K562 (cell line): Measurements from ENCODE around the gene MRPL40. TPM values are rescaled to one million over a fixed set of nuclear protein-coding genes. Genes with fewer than 3 reads are reported as not detected.

Source experiments
- HDAC6 ChIP-seq: IDR thresholded peaks from 2 replicates; pipeline ENCODE4 v1.6.1; 2012; ENCODE audit warnings: low read depth, mild to moderate bottlenecking, control low read depth, inconsistent platforms, low read length, moderate library complexity
- MAX ChIP-seq: sonication (generic); formaldehyde crosslinking; IDR thresholded peaks from 2 replicates; pipeline ENCODE4 v1.9.0; 2022; ENCODE audit warnings: mild to moderate bottlenecking, missing genetic modification reagents
- TAF15 ChIP-seq: fragments of 200-400 bp; formaldehyde crosslinking; IDR thresholded peaks from 2 replicates; pipeline ENCODE4 v1.6.1; 2017; ENCODE audit warnings: mild to moderate bottlenecking, low read depth, low read length, moderate library complexity
- THAP12 ChIP-seq: fragments of 250-450 bp; sonication (Bioruptor Pico); IDR thresholded peaks from 2 replicates; pipeline ENCODE4 v1.9.0; 2021; ENCODE audit warnings: mild to moderate bottlenecking, inconsistent platforms
- TSHZ1 ChIP-seq: fragments of 250-450 bp; sonication (Bioruptor Pico); IDR thresholded peaks from 2 replicates; pipeline ENCODE4 v1.4.0; 2020; ENCODE audit warnings: mild to moderate bottlenecking, moderate library complexity
- ZFP91 ChIP-seq: sonication (generic); formaldehyde crosslinking; IDR thresholded peaks from 2 replicates; pipeline ENCODE4 v1.8.0; 2022; ENCODE audit warnings: mild to moderate bottlenecking, missing genetic modification reagents
- ZNF146 ChIP-seq: IDR thresholded peaks from one replicate; pipeline ENCODE4 v1.6.1; 2018; ENCODE audit warnings: missing compliant biosample characterization; ENCODE audit not compliant: unreplicated experiment
- ZNF57 ChIP-seq: fragments of 450-650 bp; formaldehyde crosslinking; IDR thresholded peaks from 2 replicates; pipeline ENCODE4 v1.4.0; 2020; ENCODE audit warnings: mild to moderate bottlenecking, moderate library complexity
- polyA plus RNA-seq, 8 experiments: library from polyadenylated mRNA; depleted of rRNA in 4 of 8; stranded (reverse) in 5 of 8; unstranded in 3 of 8; fragments of >200 nt; fragmentation: Nextera tagmentation in 2 of 8; fragmentation: Illumina TruSeq in 1 of 8; extraction: Ambion mirVana in 2 of 8; extraction: Trizol in 1 of 8; gene quantifications; 2 replicates each; pipeline versions ENCODE4 v1.2.1 to v1.2.3, GENCODE V29; 2011 to 2014; ENCODE audit warnings: inconsistent platforms in 1 of 8, missing spikeins in 1 of 8
- total RNA-seq, 7 experiments: library from RNA; depleted of rRNA in 6 of 7; stranded (reverse); fragments of >200 nt in 6 of 7; fragmentation: Illumina TruSeq in 2 of 7; extraction: Trizol in 2 of 7; gene quantifications; 2 replicates each; pipeline versions ENCODE4 v1.2.1 to v1.2.3, GENCODE V29; 2011 to 2021; ENCODE audit warnings: low replicate concordance in 1 of 7

Gene MRPL40
- total and polyA plus RNA-seq, 9 of the 15 experiments (the other 6 are each of a cell fraction or from before 2014, with no cell fraction given): 132 to 652 (median 208) TPM

- TF ChIP-seq THAP12 (CRISPR knock-in tag) (peak; percentile 54; the same call in 1 of the 2 replicates), TSHZ1 (CRISPR knock-in tag) (no peak), ZFP91 (CRISPR knock-in tag) (no peak), MAX (CRISPR knock-in tag) (no peak), HDAC6 (0 out of 2 replicates have a peak, but pooled peaks have one; percentile 23), ZNF57 (no peak), ZNF146 (no peak), TAF15 (0 out of 2 replicates have a peak, but pooled peaks have one; percentile 55)
Measured at GRCh38 chr22:19470010-19470409, 37.7 kb downstream of the MRPL40 start (continued).
